ENCODE data around the gene FOXJ1. TPM values are rescaled to one million over a fixed set of nuclear protein-coding genes. Genes with fewer than 3 reads are reported as not detected.
A peak's percentile ranks its signal among the peaks of the same experiment; 100 is the strongest.

FOXJ1 gene
- total and polyA plus RNA-seq, 2 donors from 2014 or later: 3.4 to 6.8 TPM

- intact Hi-C loops (cut with DNase I): no loop called here
- DNase-seq: peak in 1 of 5 donors; percentile 37
Observed at GRCh38 chr17:76142585-76143041, 1.6 kb upstream of the FOXJ1 start.

GRCh38 chr17:76142039-76142584 is 1.1 kb upstream of the FOXJ1 start:
- Histone ChIP-seq H3K36me3 (ENCODE audit: control insufficient read depth in 2 of 3, insufficient read depth in 3 of 3, low read length in 3 of 3) (no peaks in the 10 kb centered on the region), H3K4me1 (ENCODE audit: control insufficient read depth in 2 of 3, insufficient read depth in 2 of 3, low read depth in 1 of 3, low read length in 3 of 3) (peaks cover 3 to 25% (median 10%) of the 10 kb centered on the region in 3 donors), H3K4me3 (ENCODE audit: low read length in 3 of 3) (peak overlapping the region in 2 of 3 donors; percentile 12 to 52), H3K27me3 (ENCODE audit: control insufficient read depth, insufficient read depth, low read length) (peaks cover 7% of the 10 kb centered on the region), H3K9ac (ENCODE audit: low read length in 3 of 3) (peak overlapping the region in 1 of 3 donors; percentile 51), H3K27ac (ENCODE audit: low read depth in 2 of 2, low read length in 2 of 2) (no peak overlapping the region), H3K9me3 (ENCODE audit: control insufficient read depth in 2 of 3, insufficient read depth in 1 of 3, low read length in 3 of 3) (no peaks in the 10 kb centered on the region)
- DNase-seq: peak; percentile 71 to 89 (median 85)
- intact Hi-C loops (cut with DNase I): no loop called here
- no peak for TF ChIP-seq CTCF (IDR thresholded peaks at IDR 0.05; ENCODE audit: borderline replicate concordance, extremely low read depth, insufficient read depth)
- FAIRE-seq: no peak

More at GRCh38 chr17:76142585-76143041, 1.6 kb upstream of the FOXJ1 start:
- Histone ChIP-seq H3K27me3 (ENCODE audit: control insufficient read depth, insufficient read depth, low read length) (peaks cover 7% of the 10 kb centered on the region), H3K9me3 (ENCODE audit: control insufficient read depth in 2 of 3, insufficient read depth in 1 of 3, low read length in 3 of 3) (no peaks in the 10 kb centered on the region), H3K36me3 (ENCODE audit: control insufficient read depth in 2 of 3, insufficient read depth in 3 of 3, low read length in 3 of 3) (no peaks in the 10 kb centered on the region), H3K4me3 (ENCODE audit: low read length in 3 of 3) (no peak overlapping the region), H3K9ac (ENCODE audit: low read length in 3 of 3) (no peak overlapping the region), H3K27ac (ENCODE audit: low read depth in 2 of 2, low read length in 2 of 2) (no peak overlapping the region), H3K4me1 (ENCODE audit: control insufficient read depth in 2 of 3, insufficient read depth in 2 of 3, low read depth in 1 of 3, low read length in 3 of 3) (peaks cover 3 to 25% (median 10%) of the 10 kb centered on the region in 3 donors)
- no peak for TF ChIP-seq CTCF (IDR thresholded peaks at IDR 0.05; ENCODE audit: borderline replicate concordance, extremely low read depth, insufficient read depth)
- FAIRE-seq: no peak

- H3K36me3 ChIP-seq (ENCODE audit: control insufficient read depth in 2 of 3, insufficient read depth in 3 of 3, low read length in 3 of 3): no peaks in the 10 kb centered on the region
- peak in 1 of 5 donors; percentile 27 for DNase-seq
- TF ChIP-seq CTCF (IDR thresholded peaks at IDR 0.05; ENCODE audit: borderline replicate concordance, extremely low read depth, insufficient read depth): no peak
- H3K27me3 ChIP-seq (ENCODE audit: control insufficient read depth, insufficient read depth, low read length): peaks cover 7% of the 10 kb centered on the region
- H3K4me3 ChIP-seq (ENCODE audit: low read length in 3 of 3): peak overlapping the region in 2 of 3 donors; percentile 24 to 52
- H3K4me1 ChIP-seq (ENCODE audit: control insufficient read depth in 2 of 3, insufficient read depth in 2 of 3, low read depth in 1 of 3, low read length in 3 of 3): peaks cover 3 to 20% (median 10%) of the 10 kb centered on the region in 3 donors
- H3K9ac ChIP-seq (ENCODE audit: low read length in 3 of 3): no peak overlapping the region
- no peak for FAIRE-seq
- H3K9me3 ChIP-seq (ENCODE audit: control insufficient read depth in 2 of 3, insufficient read depth in 1 of 3, low read length in 3 of 3): no peaks in the 10 kb centered on the region
- no peak overlapping the region for H3K27ac ChIP-seq (ENCODE audit: low read depth in 2 of 2, low read length in 2 of 2)
- intact Hi-C loops (cut with DNase I): no loop called here
Observed at GRCh38 chr17:76140661-76141211, 309 bp downstream of the FOXJ1 start.

All from kidney (tissue), 14 donors.